ENCODE data around the gene PRKCH. TPM values are rescaled to one million over a fixed set of nuclear protein-coding genes. Genes with fewer than 3 reads are reported as not detected.

The PRKCH gene
- polyA plus RNA-seq, 1 donor: 21.2 TPM

GRCh38 chr14:61531465-61532122 lies 210.2 kb downstream of the PRKCH start:
- DNase-seq: no peak

GRCh38 chr14:61532123-61532505 lies 210.7 kb downstream of the PRKCH start:
- DNase-seq: no peak

- no peak for DNase-seq
Measured at GRCh38 chr14:61532763-61533162, 211.4 kb downstream of the PRKCH start.

- no peak for DNase-seq
Measured at GRCh38 chr14:61533513-61534255, 212.3 kb downstream of the PRKCH start.

GRCh38 chr14:61535032-61535431 lies 213.7 kb downstream of the PRKCH start:
- DNase-seq: no peak

GRCh38 chr14:61535458-61535857 lies 214.1 kb downstream of the PRKCH start:
- DNase-seq: no peak

- DNase-seq: no peak
Measured at GRCh38 chr14:61536661-61537562, 215.5 kb downstream of the PRKCH start.

GRCh38 chr14:61537563-61538463 lies 216.4 kb downstream of the PRKCH start:
- DNase-seq: no peak

- DNase-seq: no peak
Measured at GRCh38 chr14:61538464-61539022, 217.2 kb downstream of the PRKCH start.

GRCh38 chr14:61539631-61540030 lies 218.3 kb downstream of the PRKCH start:
- no peak for DNase-seq

GRCh38 chr14:61540931-61541330 lies 219.6 kb downstream of the PRKCH start:
- no peak for DNase-seq

GRCh38 chr14:61542848-61543790 lies 221.7 kb downstream of the PRKCH start:
- no peak for DNase-seq

GRCh38 chr14:61543946-61544345 lies 222.6 kb downstream of the PRKCH start:
- DNase-seq: no peak

GRCh38 chr14:61544448-61545330 lies 223.3 kb downstream of the PRKCH start:
- DNase-seq: no peak

GRCh38 chr14:61545726-61546455 lies 224.5 kb downstream of the PRKCH start:
- no peak for DNase-seq

GRCh38 chr14:61547186-61548069 lies 226.0 kb downstream of the PRKCH start:
- DNase-seq: no peak

GRCh38 chr14:61549425-61549824 lies 228.0 kb downstream of the PRKCH start:
- DNase-seq: no peak
